PFSK-1 (cell line): Measurements from ENCODE around the gene GDAP1L1.

Experiments
- FOXP2 ChIP-seq: optimal IDR thresholded peaks from 2 replicates; pipeline ENCODE3; 2011; ENCODE audit warnings: borderline replicate concordance, control low read depth, inconsistent platforms; ENCODE audit not compliant: insufficient read depth; ENCODE audit errors: extremely low read length, extremely low read depth
- POLR2AphosphoS5 ChIP-seq: IDR thresholded peaks from 2 replicates; pipeline ENCODE4 v1.6.1; 2012; ENCODE audit warnings: low read depth, mild to moderate bottlenecking, control low read depth, low read length, moderate library complexity
- REST ChIP-seq, 2 experiments: IDR thresholded peaks; 2 replicates each; pipeline versions ENCODE4 v1.6.1 to v1.8.0; 2011 to 2012; ENCODE audit warnings: low read depth in 2 of 2, low read length in 2 of 2, control low read depth in 1 of 2, inconsistent platforms in 1 of 2, mild to moderate bottlenecking in 1 of 2, moderate library complexity in 1 of 2; ENCODE audit not compliant: insufficient read depth in 1 of 2
- SIN3A ChIP-seq: IDR thresholded peaks from 2 replicates; pipeline ENCODE4 v1.6.1; 2012; ENCODE audit warnings: mild to moderate bottlenecking, low read length, moderate library complexity, borderline replicate concordance; ENCODE audit not compliant: insufficient read depth
- TAF1 ChIP-seq: IDR thresholded peaks from 2 replicates; pipeline ENCODE4 v1.6.1; 2012; ENCODE audit warnings: low read length, control low read depth, borderline replicate concordance; ENCODE audit not compliant: insufficient read depth

Gene GDAP1L1

GRCh38 chr20:44258226-44258890 is 11.2 kb downstream of the GDAP1L1 start:
- no peak for TF ChIP-seq REST (IDR thresholded peaks at IDR 0.05; ENCODE audit: insufficient read depth in 1 of 2, low read depth in 2 of 2, low read length in 2 of 2)
- TF ChIP-seq POLR2AphosphoS5, result no peak
- no peak for TF ChIP-seq TAF1

GRCh38 chr20:44264287-44264686 is 17.2 kb downstream of the GDAP1L1 start:
- TF ChIP-seq TAF1, result no peak
- peak; percentile 77 to 93 for TF ChIP-seq REST (IDR thresholded peaks at IDR 0.05; ENCODE audit: insufficient read depth in 1 of 2, low read depth in 2 of 2, low read length in 2 of 2)

- TF ChIP-seq TAF1, result no peak
- TF ChIP-seq REST (IDR thresholded peaks at IDR 0.05; ENCODE audit: insufficient read depth in 1 of 2, low read depth in 2 of 2, low read length in 2 of 2), result no peak
- TF ChIP-seq POLR2AphosphoS5, result no peak
- TF ChIP-seq FOXP2, result no peak
- no peak for TF ChIP-seq SIN3A
These were observed 21.7 kb downstream of the GDAP1L1 start for GRCh38 chr20:44268802-44269201.

GRCh38 chr20:44271915-44272663 is 25.0 kb downstream of the GDAP1L1 start:
- no peak for TF ChIP-seq TAF1

GRCh38 chr20:44273231-44274215 is 26.4 kb downstream of the GDAP1L1 start:
- TF ChIP-seq FOXP2, result no peak
- TF ChIP-seq SIN3A, result no peak
- TF ChIP-seq TAF1, result no peak
- TF ChIP-seq REST (IDR thresholded peaks at IDR 0.05; ENCODE audit: insufficient read depth in 1 of 2, low read depth in 2 of 2, low read length in 2 of 2), result no peak
- TF ChIP-seq POLR2AphosphoS5, result no peak
